Activated CD4-positive, CD25-positive, alpha-beta regulatory T cell treated with anti-CD3 and anti-CD28 coated beads, Interleukin-2, amount 50 U/mL, for 24 hours (primary cell): ENCODE measurements around the gene EDNRA.
"Not testable (repeated sequence)": the region's sequence is repeated elsewhere in the genome, so short reads cannot be mapped to it uniquely, and the experiment has no call there.

Experiments used
- ATAC-seq, 2 donors: fragments of 150-1000 bp; cut with Tn5 transposase; one replicate each; pipeline ENCODE4 v1.10.0; 2021; ENCODE audit warnings: mild to moderate bottlenecking in 1 of 2, moderate library complexity in 1 of 2

EDNRA gene

DNA sequence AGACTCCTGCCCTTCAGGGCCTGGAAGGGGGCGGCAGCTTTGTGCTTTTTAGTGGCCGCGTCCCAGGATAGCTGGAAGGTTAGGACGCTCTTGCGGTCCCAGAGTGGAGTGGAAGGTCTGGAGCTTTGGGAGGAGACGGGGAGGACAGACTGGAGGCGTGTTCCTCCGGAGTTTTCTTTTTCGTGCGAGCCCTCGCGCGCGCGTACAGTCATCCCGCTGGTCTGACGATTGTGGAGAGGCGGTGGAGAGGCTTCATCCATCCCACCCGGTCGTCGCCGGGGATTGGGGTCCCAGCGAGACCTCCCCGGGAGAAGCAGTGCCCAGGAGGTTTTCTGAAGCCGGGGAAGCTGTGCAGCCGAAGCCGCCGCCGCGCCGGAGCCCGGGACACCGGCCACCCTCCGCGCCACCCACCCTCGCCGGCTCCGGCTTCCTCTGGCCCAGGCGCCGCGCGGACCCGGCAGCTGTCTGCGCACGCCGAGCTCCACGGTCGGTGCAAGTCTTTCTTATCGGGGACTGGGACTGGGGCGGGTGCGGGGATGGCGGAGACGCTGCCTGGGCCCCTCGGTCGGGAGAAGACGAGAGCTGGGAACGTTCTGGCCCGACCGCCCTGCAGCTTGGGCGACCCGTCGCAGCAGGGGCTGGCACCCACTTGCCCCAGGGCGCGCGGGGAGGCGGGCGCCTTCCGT is at the start of gene EDNRA:
TSS of gene EDNRA (plus strand) at position 207 of the 686 bp plus-strand sequence. CDS start 4,585 bp downstream, outside the sequence.
- no peak for ATAC-seq

DNA sequence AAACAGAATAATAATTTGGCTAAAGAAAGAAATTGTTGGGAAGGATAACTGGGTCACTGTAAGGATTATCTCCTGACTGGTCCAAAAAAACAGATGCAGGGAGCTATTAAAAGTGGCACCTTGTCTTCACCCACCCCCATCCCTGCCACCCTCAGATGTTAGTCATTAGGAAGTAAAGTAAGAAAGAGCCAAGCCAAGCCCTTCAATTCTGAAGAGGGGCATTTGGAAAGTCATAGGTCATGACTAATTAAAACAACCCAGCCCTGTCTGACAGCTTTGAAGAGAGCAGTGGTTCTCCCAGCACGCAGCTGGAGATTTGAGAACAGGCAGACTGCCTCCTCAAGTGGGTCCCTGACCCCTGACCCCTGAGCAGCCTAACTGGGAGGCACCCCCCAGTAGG is 46.5 kb upstream of the EDNRA start:
- ATAC-seq: not testable (repeated sequence)

DNA sequence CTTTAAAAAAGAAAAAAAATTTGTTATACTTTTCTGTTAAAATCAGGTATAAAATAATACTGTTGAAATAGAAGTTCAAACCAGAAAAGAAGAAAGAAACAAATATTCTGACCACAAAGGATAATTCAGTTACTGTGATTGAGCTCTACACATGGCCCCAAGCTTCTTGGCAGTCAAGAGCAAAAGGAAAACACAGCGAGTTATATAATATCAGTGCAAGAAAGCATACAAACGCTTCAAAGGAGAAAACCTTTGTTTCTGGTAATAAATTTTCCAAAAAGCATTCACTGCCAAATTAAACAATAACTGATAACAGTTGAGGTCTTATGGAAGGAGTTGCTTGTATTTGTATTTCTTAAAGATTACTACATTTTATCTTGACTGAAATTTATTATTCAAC is 40.5 kb upstream of the EDNRA start:
- no peak for ATAC-seq

DNA sequence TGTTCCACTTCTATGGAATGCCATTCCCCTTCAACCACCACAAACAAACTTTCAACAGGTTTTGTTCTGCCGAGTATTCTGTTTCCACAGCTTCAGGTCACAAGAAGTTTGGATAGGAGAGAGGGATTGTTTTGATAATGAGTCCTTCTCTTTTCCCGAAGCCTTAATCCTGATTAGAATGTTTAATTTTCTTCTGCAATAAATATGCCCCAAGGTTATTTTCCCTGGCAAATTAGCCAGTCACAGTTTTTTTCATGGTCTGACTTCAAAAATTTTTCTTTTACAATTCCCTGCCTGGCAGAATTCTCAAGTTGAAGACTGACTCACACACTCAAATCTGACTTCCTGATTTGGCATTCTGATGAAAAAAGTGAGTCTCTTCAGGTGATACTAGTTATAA is 33.1 kb upstream of the EDNRA start:
- ATAC-seq: no peak

DNA sequence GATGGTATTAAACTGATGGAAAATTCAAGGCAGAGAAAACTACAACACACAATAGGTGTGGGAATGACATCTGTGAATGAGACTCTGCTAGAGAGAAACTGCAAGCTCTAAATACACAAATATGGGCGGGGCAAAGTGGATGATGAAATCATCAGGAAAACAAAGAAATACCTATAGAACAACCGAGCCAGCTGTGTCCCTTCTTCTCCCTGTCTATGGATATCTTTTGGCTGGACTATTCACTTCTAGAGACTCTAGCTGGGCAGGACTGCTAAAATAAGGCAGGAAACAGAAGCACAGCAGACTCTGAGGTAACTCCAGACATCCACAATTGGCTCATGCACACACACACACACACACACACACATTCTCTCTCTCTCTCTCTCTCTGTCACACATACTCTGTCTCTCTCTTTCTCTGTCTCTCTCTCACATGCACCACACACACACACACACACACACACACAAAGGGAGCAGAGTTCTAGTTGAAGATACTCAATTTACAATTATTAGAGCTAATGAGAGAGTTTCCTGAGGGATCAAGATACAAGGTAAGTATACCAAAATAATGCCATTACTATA is 27.2 kb upstream of the EDNRA start:
- no peak for ATAC-seq

DNA sequence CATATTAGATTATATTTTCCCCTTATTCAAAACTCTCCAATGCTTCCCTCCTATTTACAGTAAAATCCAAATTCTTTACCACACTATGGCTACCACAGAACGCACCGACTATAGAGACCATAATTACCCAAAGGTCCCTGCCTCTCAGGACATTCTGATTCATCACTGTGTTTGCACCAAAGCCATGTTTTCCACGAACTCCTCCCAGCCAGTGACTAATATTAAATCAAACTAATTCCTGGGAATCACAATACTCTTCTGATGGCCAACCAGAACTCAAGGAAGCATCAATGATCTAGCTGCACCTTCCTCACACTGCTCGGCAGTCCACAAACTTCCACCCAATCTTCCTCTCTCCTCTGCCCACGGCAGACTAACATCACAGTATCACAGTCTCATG is 24.2 kb upstream of the EDNRA start:
- ATAC-seq: no peak

DNA sequence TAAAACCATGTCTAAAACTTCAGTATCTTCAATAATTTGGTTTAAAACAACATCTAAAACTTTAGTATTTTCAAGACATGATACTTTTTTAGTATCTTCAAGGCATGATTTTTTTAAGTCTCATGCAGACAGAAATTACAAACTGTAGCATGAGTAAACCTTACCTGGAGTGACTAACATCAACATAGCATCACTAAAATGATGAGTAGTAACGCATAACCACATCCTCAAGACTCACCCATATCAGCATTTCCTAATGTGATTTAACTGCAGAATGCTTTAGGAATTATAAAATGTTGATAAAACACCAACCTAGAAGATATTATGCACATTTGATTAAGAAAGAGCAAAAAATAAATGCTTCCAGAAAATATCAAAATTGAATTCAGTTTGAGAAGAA is 19.7 kb upstream of the EDNRA start:
- no peak for ATAC-seq

DNA sequence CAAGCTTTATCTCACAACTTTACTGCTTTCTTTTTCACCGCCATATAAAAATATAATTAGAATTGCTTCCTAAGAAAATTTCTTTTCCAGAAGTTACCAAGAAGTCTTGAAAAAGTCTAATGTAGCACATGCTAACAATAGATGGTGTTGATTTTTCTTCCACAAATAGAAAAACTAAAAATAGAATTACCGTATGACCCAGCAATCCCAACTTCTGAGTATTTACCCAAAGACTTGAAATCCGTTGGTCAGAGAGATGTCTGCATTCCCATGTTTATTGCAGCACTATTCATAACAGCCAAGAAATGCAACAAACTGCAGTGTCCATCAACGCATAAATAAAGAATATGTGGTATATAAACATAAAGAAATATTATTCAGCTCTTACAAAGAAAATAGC is 17.8 kb upstream of the EDNRA start:
- ATAC-seq: no peak

DNA sequence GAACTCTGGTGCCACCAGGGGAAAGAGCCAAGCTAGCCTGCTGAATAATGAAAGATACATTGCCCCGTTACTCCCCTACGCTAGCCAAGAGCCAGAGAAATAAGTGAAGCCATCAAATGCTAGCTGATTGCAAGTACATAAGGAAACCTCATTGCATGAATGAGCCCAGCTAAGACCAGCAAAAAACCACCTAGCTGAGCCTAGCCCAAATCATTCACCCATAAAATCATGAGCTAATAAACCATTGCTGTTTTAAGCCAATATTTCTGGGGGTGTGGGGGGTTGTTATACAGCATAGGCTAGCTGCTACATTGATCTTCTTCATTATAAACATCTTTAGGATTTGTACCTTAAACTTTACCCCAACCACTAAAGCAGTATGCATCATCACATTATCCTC is 15.4 kb upstream of the EDNRA start:
- no peak for ATAC-seq

DNA sequence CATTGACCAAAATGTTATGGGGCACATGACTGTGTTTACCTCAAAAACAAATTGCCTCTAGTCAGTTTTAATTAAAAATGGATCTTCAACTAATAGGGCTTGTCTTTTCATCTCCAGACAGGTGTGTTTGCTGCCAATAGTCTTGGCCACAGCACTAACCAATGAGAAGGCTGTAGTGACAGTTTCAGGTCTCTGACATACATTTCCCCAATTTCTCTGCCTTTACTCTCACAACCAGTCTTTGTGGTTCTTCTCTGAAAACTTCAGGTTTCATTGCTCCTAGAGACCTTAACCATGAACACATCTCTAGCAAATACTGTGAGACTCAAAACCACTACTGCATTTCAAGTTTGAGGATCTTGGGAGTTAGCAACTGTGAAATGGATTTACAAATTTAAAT is 3.5 kb upstream of the EDNRA start:
- no peak for ATAC-seq

DNA sequence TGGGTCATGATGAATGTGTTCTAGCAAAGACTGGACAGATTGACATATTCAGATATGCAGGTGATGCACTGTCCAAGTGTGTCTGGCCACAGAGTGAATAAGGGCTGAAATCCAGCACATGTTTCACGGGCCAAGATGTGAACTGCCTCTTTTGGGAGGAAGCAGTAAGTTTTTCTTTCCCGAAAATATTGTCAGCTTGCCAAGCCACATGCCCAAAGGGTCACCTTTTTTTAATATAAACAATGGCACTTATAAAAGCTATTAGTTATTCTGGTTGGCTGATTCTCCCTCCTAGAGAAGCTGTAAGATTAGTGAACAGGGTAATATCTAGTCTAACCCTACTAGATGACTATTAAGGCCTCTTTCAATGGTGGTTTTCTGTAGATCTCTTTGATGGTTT is 1.5 kb upstream of the EDNRA start:
- no peak for ATAC-seq

DNA sequence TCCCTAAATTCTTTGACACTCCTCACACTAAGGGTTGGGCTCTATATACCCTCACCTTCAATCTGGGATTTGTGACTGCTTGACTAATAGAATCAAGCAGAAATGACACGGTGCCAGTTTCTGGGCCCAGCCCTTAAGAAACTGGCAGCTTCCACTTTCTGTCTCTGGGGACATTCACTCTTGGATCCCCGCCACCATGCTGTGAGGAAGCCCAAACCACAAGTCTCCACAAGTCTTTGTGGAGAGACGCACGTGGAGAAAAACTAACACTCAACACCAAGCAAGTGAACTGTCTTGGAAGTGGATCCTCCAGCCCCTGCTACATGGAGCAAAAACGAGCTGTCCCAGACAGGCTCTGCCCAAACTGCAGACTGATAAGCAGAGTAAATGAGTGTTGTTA is 1.1 kb upstream of the EDNRA start:
- no peak for ATAC-seq

DNA sequence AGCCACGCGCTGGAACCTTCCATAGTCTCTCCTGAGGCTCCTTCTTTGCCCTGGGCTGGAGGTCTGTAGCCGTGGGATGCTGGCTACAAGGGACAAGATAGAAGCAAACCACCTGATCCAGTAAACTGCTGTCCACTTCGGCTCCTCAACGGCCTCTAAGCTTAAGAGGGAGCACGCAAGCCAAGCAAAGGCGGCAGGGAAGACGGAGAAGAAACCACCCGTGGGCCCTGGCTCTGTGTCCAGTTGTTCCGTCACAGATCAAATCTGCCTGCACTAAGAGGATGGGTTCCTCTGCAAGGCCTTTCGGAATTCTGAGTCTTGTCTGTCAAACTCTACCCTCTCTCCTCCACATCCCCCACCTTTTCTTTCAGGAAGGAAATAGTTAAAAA is 401 bp upstream of the EDNRA start:
- ATAC-seq: no peak

DNA sequence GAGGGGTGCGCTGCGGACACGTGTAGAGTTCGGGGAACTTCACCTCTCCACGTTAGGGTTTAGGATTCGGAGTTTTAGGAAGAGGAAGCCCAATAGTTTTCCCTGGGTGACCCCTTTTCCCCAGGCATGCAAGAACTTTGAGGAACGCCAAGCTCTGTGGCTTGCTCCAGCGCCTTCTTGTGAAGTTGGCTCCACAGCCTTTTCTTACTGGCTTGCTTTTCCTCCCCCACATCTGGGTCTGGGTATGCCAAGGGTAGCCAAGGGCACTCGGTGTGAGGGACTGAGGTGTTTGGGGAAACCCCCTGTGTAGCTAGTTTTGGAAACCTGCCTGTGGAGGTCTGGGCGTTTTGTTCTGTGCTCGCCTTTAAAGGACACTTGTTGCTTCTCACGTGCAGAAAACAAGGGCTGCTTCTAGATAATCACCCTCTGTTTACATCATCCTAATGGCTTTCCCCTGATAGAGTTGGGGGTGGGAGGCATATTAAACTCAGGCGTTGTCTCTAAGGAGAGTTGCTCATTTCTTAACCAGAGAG is 746 bp downstream of the EDNRA start:
- no peak for ATAC-seq

DNA sequence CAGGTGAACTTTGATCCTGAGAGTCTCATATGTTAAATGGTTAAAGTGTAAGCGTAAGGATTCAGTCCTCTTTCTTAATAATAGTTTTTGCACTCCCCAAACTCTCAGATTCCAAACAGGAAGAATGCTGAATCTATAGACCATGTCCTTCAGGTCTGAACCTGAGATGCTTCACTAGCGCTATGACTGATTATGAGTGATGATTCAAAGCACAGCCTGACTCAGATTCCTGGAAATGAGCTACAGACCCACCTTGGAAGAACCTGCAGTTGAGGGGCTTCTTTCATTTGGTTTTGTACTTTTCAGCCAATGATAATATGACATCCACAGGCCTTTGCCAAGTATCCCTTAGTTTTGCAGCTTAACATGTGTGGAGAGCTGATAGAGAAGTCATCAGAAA is 1.4 kb downstream of the EDNRA start:
- no peak for ATAC-seq

DNA sequence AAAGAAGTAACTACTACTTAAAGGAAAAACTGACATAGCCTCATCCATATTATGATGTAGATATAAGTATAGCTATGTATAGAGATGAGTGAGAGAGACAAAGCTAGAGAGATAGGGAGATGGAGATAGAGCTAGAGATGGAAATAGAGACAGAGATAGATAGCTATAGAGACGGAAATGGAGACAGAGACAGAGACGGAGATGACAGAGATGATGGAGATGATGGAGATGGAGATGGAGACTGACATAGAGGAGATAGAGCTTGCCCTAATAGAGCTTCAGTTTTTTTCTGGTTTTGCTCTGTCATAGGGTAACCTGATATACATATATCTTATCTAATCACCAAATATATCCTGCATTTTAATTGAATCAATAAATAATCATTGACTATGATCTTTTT is 4.3 kb downstream of the EDNRA start:
- no peak for ATAC-seq

DNA sequence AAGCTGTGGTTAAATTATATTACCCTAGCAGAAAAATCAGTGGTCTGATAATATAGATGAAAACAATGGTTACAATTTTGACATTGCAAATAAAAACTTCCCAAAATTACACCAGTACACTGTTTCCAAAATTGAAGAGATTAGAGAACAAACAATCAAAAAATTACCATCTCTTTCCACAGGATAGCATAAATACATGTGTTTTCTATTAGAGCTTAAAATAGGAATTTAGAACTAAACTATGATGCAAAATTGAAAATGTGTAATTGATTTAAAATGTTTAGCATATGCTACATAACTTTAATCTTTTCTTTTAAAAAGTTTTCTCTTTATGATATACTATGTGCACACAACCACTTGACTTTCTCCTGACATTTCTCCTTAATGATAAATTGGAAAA is 6.7 kb downstream of the EDNRA start:
- ATAC-seq: no peak

DNA sequence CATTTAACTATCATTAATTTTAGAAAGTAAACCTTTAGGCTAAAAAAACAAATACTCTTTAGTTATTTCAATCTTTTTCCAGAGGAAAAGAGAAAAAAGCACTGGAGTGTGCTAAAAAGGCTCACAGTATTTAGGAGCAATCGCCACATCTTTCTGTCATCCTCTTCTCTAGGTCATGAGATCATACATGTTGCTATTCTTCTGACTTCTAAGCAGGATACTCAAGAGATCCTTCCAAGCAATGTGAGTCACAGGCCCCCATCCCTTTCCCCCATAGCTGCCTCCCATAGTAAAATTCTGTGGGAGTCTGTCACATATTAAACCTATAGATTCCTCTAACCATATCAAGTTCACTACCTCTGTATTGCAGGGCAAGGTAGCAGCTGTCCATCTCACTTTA is 7.7 kb downstream of the EDNRA start:
- no peak for ATAC-seq

DNA sequence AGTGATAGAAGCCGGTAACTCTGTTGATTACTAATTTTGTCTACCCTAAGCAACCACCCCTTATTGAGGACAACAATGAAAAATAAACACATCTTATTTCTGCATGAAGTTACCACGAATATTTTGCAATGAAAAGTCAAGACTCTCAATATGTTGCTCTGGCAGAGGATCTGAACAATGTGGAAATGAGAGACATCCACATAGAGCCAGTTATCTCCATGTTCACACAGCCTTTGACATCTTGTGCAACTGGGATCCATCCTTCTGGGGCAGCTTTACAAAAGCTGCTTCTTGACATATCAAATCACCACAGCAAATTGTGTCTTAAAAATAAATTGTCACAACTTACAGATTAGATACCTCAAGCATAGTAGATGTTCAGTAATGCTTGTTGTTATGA is 10.2 kb downstream of the EDNRA start:
- no peak for ATAC-seq

DNA sequence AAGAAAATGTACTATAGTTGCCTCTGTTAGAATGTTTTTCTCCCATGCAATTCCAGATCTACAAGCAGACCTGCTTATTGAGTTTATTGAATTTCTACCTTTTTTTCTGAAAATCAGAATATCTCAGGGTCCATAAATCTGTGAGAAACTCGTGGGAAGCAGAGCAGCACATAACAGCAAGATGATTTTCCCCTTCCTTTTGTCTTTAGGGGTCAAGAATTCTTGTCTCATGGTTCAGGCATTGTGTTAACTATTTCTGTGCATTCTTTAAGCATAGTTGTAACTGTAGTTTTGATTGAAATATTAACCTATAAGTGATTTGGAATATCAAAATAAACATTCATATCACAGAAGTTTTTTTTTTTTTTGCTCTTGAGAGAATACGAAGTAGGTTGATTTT is 11.4 kb downstream of the EDNRA start:
- no peak for ATAC-seq

DNA sequence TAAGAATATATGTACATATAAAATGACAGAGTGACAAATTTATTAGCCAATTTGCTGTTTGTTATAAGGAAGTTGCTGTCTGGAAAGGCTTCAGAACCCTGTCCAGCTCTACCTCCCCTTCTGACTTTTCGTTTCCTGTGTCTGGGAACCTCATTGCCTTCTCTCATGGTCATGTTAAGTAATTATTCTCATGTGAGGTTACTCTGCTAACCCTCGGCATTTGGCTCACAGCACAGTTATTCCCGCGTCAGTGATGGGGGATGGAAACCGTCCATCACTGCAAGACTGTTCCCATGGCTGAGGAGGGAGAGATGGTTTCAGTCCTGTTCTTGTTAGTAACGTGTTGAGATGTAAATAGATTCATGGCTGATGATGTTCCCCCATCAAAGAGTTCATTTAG is 11.9 kb downstream of the EDNRA start:
- no peak for ATAC-seq

DNA sequence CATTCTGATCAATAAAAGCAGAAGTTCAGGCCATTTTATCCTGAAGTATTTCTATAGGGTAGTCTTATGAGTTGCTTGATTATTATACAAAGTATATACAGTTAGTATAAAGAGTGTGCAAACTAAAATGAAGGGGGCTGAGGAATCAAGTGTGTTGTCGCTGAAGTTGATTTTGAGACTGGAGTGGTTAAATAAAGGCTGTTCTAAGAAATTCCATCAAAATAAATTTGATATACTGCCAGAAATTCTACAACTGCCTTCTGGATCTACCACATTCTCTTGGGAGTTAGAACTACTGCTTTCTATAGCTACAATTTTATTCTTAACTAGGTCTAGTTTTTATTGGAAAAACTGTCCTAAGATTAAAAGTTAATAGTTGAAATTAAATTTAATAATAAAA is 12.4 kb downstream of the EDNRA start:
- no peak for ATAC-seq

DNA sequence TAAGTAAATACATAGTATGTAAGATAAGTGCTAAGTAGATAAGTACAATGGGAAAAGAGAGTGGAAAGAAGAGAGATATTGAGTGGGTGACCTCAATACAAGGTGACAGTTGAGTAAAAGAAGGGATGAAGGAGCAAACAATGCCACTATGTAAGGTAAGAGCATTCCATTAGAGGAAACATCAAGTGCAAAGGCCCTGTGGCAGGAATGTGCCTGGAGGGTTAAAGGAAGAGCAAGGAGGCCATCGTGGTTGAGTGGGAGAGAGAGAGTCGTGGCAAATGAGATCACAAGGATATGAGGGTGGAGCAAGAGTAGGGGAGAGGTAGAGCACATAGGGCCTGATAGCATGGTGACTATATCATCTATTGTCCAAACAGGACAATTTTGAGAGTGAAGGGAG is 13.4 kb downstream of the EDNRA start:
- ATAC-seq: no peak

DNA sequence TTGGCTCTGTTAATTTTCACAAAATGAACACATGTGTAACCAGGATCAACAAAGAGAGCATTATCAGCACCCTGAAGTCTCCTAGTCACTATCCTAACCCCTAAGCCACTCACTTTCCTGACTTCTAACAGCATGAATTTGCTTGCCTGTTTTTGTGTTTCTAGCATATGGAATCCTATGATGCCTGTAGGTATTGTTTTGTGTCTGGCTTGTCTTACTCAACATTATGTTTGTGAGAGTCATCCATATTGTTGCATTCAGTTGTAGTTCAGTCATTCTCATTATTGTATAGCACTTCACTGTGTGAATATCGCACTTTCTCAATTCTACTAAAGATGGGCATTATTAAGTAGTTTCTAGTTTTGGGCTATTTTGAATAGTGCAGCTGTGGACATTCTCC is 15.6 kb downstream of the EDNRA start:
- no peak for ATAC-seq
